ENCODE measurements around the gene C11orf91. TPM values are rescaled to one million over a fixed set of nuclear protein-coding genes. Genes with fewer than 3 reads are reported as not detected.

The C11orf91 gene
- total RNA-seq, 2 experiments from 2014 or later = not detected

- Histone ChIP-seq H3K9me3 (ENCODE audit: low read length) (no peaks in the 10 kb centered on the region), H3K36me3 (ENCODE audit: insufficient read depth, low read length) (no peaks in the 10 kb centered on the region), H3K4me3 (ENCODE audit: low read depth, low read length, poor library complexity, severe bottlenecking) (no peak overlapping the region), H3K4me2 (ENCODE audit: low read length) (no peak overlapping the region), H2AFZ (ENCODE audit: low read length) (no peak overlapping the region), H3K9me2 (ENCODE audit: insufficient read depth, low read length) (no peaks in the 10 kb centered on the region), H3K4me1 (ENCODE audit: insufficient read depth, low read length, poor library complexity, severe bottlenecking) (peaks cover 18% of the 10 kb centered on the region), H4K20me1 (ENCODE audit: insufficient read depth, low read length) (no peaks in the 10 kb centered on the region), H3K79me2 (ENCODE audit: insufficient read depth, low read depth, low read length) (no peaks in the 10 kb centered on the region), H3K27ac (ENCODE audit: low read depth, low read length, poor library complexity, severe bottlenecking) (no peak overlapping the region)
- intact Hi-C loops (cut with micrococcal nuclease; ENCODE audit: unreplicated experiment) = no loop called here
- CTCF ChIA-PET (ENCODE audit: unreplicated experiment) = no interaction called here
- BruUV-seq (replicated peaks) = no TSS peak
- POLR2A ChIA-PET = no interaction called here
- TF ChIP-seq CTCF (conservative IDR thresholded peaks at IDR 0.05; ENCODE audit: low read length) = no peak
- TF ChIP-seq EZH2phosphoT487 (IDR thresholded peaks at IDR 0.05; ENCODE audit: borderline replicate concordance, low read depth, low read length) = no peak
- DNase-seq (ENCODE audit: low spot score) = no peak
Observed at GRCh38 chr11:33697997-33698396, 2.6 kb downstream of the C11orf91 start.

DNA sequence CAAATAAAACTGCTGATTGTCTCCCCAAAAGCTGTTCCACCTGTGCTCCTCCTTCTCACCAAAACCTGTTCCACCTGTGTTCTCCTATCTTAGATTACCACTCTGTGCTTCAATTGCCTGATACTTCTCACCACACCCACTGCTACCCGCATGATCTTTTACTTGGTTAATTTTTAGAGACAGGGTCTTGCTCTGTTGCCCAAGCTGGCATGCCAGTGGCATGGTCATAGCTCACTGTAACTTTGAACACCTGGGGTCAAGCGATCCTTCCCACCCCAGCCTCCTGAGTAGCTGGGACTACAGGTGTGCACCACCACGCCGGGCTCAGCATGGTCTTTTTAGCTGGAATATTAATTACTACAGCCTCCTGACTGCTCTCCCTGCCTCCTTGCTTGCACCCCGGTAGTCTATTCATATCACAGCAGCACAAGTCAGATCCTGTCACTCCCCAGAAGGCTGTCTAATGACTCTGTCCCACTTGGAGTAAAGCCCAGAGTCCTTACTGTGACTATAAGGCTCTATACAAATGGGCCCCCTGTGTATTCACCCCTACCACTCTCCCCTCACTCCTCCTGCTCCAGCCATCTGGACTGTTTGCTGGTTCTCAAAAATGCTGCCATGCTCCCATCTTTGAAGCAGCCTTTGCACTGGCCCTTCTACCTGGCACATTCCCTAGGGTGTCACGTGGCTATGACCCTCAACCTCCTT, 3.5 kb downstream of the C11orf91 start:
- Histone ChIP-seq H3K27ac (ENCODE audit: low read depth, low read length, poor library complexity, severe bottlenecking) (no peak overlapping the region), H3K4me2 (ENCODE audit: low read length) (no peak overlapping the region), H3K79me2 (ENCODE audit: insufficient read depth, low read depth, low read length) (no peaks in the 10 kb centered on the region), H3K9me3 (ENCODE audit: low read length) (no peaks in the 10 kb centered on the region), H2AFZ (ENCODE audit: low read length) (no peak overlapping the region), H4K20me1 (ENCODE audit: insufficient read depth, low read length) (no peaks in the 10 kb centered on the region), H3K9me2 (ENCODE audit: insufficient read depth, low read length) (no peaks in the 10 kb centered on the region), H3K4me1 (ENCODE audit: insufficient read depth, low read length, poor library complexity, severe bottlenecking) (peaks cover 18% of the 10 kb centered on the region), H3K36me3 (ENCODE audit: insufficient read depth, low read length) (no peaks in the 10 kb centered on the region), H3K4me3 (ENCODE audit: low read depth, low read length, poor library complexity, severe bottlenecking) (no peak overlapping the region)
- intact Hi-C loops (cut with micrococcal nuclease; ENCODE audit: unreplicated experiment) = no loop called here
- ChIA-PET CTCF (ENCODE audit: unreplicated experiment) (no interaction called here), POLR2A (interaction anchor here (0.6 to 1.4 kb wide), 2 partner anchors 308 to 532 kb away, joined by 3 to 4 read pairs; no protein-coding TSS in a partner anchor)
- DNase-seq (ENCODE audit: low spot score) = no peak
- BruUV-seq (replicated peaks) = no TSS peak
- TF ChIP-seq CTCF (conservative IDR thresholded peaks at IDR 0.05; ENCODE audit: low read length) = no peak
- no peak for TF ChIP-seq EZH2phosphoT487 (IDR thresholded peaks at IDR 0.05; ENCODE audit: borderline replicate concordance, low read depth, low read length)

GRCh38 chr11:33696411-33696810, 4.2 kb downstream of the C11orf91 start:
- H3K4me1 ChIP-seq (ENCODE audit: insufficient read depth, low read length, poor library complexity, severe bottlenecking) = peaks cover 16% of the 10 kb centered on the region
- CTCF ChIA-PET (ENCODE audit: unreplicated experiment) = no interaction called here

More at GRCh38 chr11:33696411-33696810, 4.2 kb downstream of the C11orf91 start:
- H2AFZ ChIP-seq (ENCODE audit: low read length) = no peak overlapping the region; the same call in 1 of the 2 replicates
- H3K4me3 ChIP-seq (ENCODE audit: low read depth, low read length, poor library complexity, severe bottlenecking) = no peak overlapping the region
- intact Hi-C loops (cut with micrococcal nuclease; ENCODE audit: unreplicated experiment) = no loop called here
- no peaks in the 10 kb centered on the region for H4K20me1 ChIP-seq (ENCODE audit: insufficient read depth, low read length)
- no peak for TF ChIP-seq EZH2phosphoT487 (IDR thresholded peaks at IDR 0.05; ENCODE audit: borderline replicate concordance, low read depth, low read length)
- no peak for TF ChIP-seq CTCF (conservative IDR thresholded peaks at IDR 0.05; ENCODE audit: low read length)
- no peaks in the 10 kb centered on the region for H3K9me2 ChIP-seq (ENCODE audit: insufficient read depth, low read length)
- no TSS peak for BruUV-seq (replicated peaks)
- no peaks in the 10 kb centered on the region for H3K9me3 ChIP-seq (ENCODE audit: low read length)
- DNase-seq (ENCODE audit: low spot score) = peak; percentile 46
- H3K4me2 ChIP-seq (ENCODE audit: low read length) = peak overlapping the region; percentile 4; the same call in 1 of the 2 replicates
- POLR2A ChIA-PET = interaction anchor here (0.6 to 1.6 kb wide), 3 partner anchors 307 to 531 kb away, joined by 3 to 4 read pairs (median 4); no protein-coding TSS in a partner anchor
- no peak overlapping the region for H3K27ac ChIP-seq (ENCODE audit: low read depth, low read length, poor library complexity, severe bottlenecking)
- H3K79me2 ChIP-seq (ENCODE audit: insufficient read depth, low read depth, low read length) = no peaks in the 10 kb centered on the region
- no peaks in the 10 kb centered on the region for H3K36me3 ChIP-seq (ENCODE audit: insufficient read depth, low read length)
